ENCODE data around the gene TEC. TPM values are rescaled to one million over a fixed set of nuclear protein-coding genes. Genes with fewer than 3 reads are reported as not detected.

The TEC gene
- total and polyA plus RNA-seq, 11 donors = 1.1 to 4.5 (median 2.2) TPM

- Histone ChIP-seq H3K9me3 (peaks cover 0 to 6% (median 0%) of the 10 kb centered on the region in 12 donors), H3K4me1 (peaks cover 0 to 49% (median 19%) of the 10 kb centered on the region in 12 donors), H3K36me3 (no peaks in the 10 kb centered on the region), H3K27ac (no peak overlapping the region), H3K4me3 (no peak overlapping the region), H3K27me3 (no peaks in the 10 kb centered on the region)
- TF ChIP-seq POLR2A (IDR thresholded peaks at IDR 0.05) (no peak), CTCF (IDR thresholded peaks at IDR 0.05) (no peak)
- DNase-seq (no peak), ATAC-seq (no peak)
- WGBS, 4 donors = 88 to 94% (median 89%) methylated on average over 2 of the region's 2 CpGs
- intact Hi-C loops (cut with DNase I) = loop anchor here in 1 of 10 donors (10.0 kb wide), 1 partner anchor 116 kb away; the partner anchor contains the start of gene TXK
Observed at GRCh38 chr4:48250980-48251379, 18.7 kb downstream of the TEC start.

GRCh38 chr4:48250343-48250742 lies 19.3 kb downstream of the TEC start:
- no peak overlapping the region for H3K4me3 ChIP-seq
- H3K4me1 ChIP-seq = peaks cover 0 to 44% (median 19%) of the 10 kb centered on the region in 12 donors
- peaks cover 0 to 6% (median 0%) of the 10 kb centered on the region in 12 donors for H3K9me3 ChIP-seq
- no peak for DNase-seq
- WGBS, 4 donors = 78 to 93% (median 87%) methylated on average over 4 of the region's 4 CpGs
- no peaks in the 10 kb centered on the region for H3K27me3 ChIP-seq
- no peak overlapping the region for H3K27ac ChIP-seq
- intact Hi-C loops (cut with DNase I) = loop anchor here in 1 of 10 donors (10.0 kb wide), 1 partner anchor 116 kb away; the partner anchor contains the start of gene TXK
- TF ChIP-seq CTCF (IDR thresholded peaks at IDR 0.05) (no peak), POLR2A (IDR thresholded peaks at IDR 0.05) (no peak)
- no peaks in the 10 kb centered on the region for H3K36me3 ChIP-seq
- no peak for ATAC-seq

- ATAC-seq = no peak
- H3K4me3 ChIP-seq = no peak overlapping the region
- peaks cover 0 to 36% (median 14%) of the 10 kb centered on the region in 12 donors for H3K4me1 ChIP-seq
- H3K27ac ChIP-seq = no peak overlapping the region
- WGBS, 4 donors = 50 to 76% (median 64%) methylated on average over 1 of the region's 1 CpG
- no peaks in the 10 kb centered on the region for H3K36me3 ChIP-seq
- no peaks in the 10 kb centered on the region for H3K27me3 ChIP-seq
- intact Hi-C loops (cut with DNase I) = loop anchor here in 1 of 10 donors (10.0 kb wide), 1 partner anchor 65 kb away; no protein-coding TSS in a partner anchor
- TF ChIP-seq POLR2A (IDR thresholded peaks at IDR 0.05) (no peak), CTCF (IDR thresholded peaks at IDR 0.05) (no peak)
- peaks cover 0 to 6% (median 0%) of the 10 kb centered on the region in 12 donors for H3K9me3 ChIP-seq
- no peak for DNase-seq
Observed at GRCh38 chr4:48249378-48249777, 20.3 kb downstream of the TEC start.

- ATAC-seq (no peak), DNase-seq (no peak)
- WGBS, 4 donors = 86 to 95% (median 91%) methylated on average over 1 of the region's 1 CpG
- H3K27ac ChIP-seq = no peak overlapping the region
- peaks cover 0 to 6% (median 0%) of the 10 kb centered on the region in 12 donors for H3K9me3 ChIP-seq
- peaks cover 0 to 28% (median 6%) of the 10 kb centered on the region in 12 donors for H3K4me1 ChIP-seq
- H3K36me3 ChIP-seq = no peaks in the 10 kb centered on the region
- H3K4me3 ChIP-seq = no peak overlapping the region
- TF ChIP-seq CTCF (IDR thresholded peaks at IDR 0.05) (no peak), POLR2A (IDR thresholded peaks at IDR 0.05) (no peak)
- intact Hi-C loops (cut with DNase I) = loop anchor here in 1 of 10 donors (10.0 kb wide), 1 partner anchor 64 kb away; no protein-coding TSS in a partner anchor
- no peaks in the 10 kb centered on the region for H3K27me3 ChIP-seq
Observed at GRCh38 chr4:48248559-48248953, 21.1 kb downstream of the TEC start.
